ENCODE results near the gene LGALS7B. TPM values are rescaled to one million over a fixed set of nuclear protein-coding genes. Genes with fewer than 3 reads are reported as not detected.

The LGALS7B gene
- total and polyA plus RNA-seq, 10 of the 15 experiments (the other 5 are each of a cell fraction or from before 2014, with no cell fraction given) = not detected

- WGBS (ENCODE audit: insufficient coverage, insufficient replicate concordance, low lambda C conversion rate, missing lambda C conversion rate) = 78% methylated on average over 10 of the region's 10 CpGs
- no TSS peak for BruUV-seq (replicated peaks)
- Histone ChIP-seq H3K9me3 (replicated peaks; ENCODE audit: control insufficient read depth, insufficient read depth, low read length) (no peaks in the 10 kb centered on the region; the same call in 2 of the 3 replicates), H3K4me1 (ENCODE audit: control insufficient read depth, insufficient read depth, low read length) (no peaks in the 10 kb centered on the region), H3K36me3 (ENCODE audit: control insufficient read depth in 2 of 2, insufficient read depth in 2 of 2, low read length in 1 of 2) (no peaks in the 10 kb centered on the region), H3K9ac (ENCODE audit: control insufficient read depth, insufficient read depth, low read length) (no peak overlapping the region), H3K4me2 (ENCODE audit: control insufficient read depth, insufficient read depth) (no peak overlapping the region), H4K20me1 (ENCODE audit: control insufficient read depth, insufficient read depth) (no peaks in the 10 kb centered on the region), H3K27ac (ENCODE audit: control insufficient read depth, insufficient read depth) (no peak overlapping the region), H3K4me3 (no peak overlapping the region), H3K27me3 (replicated peaks in 1 of 2; ENCODE audit: control insufficient read depth in 2 of 2, insufficient read depth in 2 of 2, low read length in 1 of 2) (no peaks in the 10 kb centered on the region), H3K79me2 (ENCODE audit: control insufficient read depth, insufficient read depth, low read length) (no peaks in the 10 kb centered on the region), H2AFZ (ENCODE audit: control insufficient read depth, low read depth, low read length) (no peak overlapping the region)
- in situ Hi-C loops (cut with MboI) (no loop called here), intact Hi-C loops (cut with micrococcal nuclease; ENCODE audit: unreplicated experiment) (no loop called here)
- POLR2A ChIA-PET = no interaction called here
- RAD21 ChIA-PET (ENCODE audit: unreplicated experiment) = no interaction called here
- SMC1A ChIA-PET (ENCODE audit: uncharacterized antibody, unreplicated experiment) = interaction anchor here (0.8 kb wide), 1 partner anchor 89 kb away, joined by 3 read pairs; no protein-coding TSS in a partner anchor
- DNase-seq (ENCODE audit: low read depth, low spot score) (no peak), FAIRE-seq (no peak), ATAC-seq (no peak)
- TF ChIP-seq MTA3 (IDR thresholded peaks at IDR 0.05; ENCODE audit: borderline replicate concordance, low read length) = no peak
- TF ChIP-seq ZSCAN29 (IDR thresholded peaks at IDR 0.05) = no peak
- TF ChIP-seq MXI1 (IDR thresholded peaks at IDR 0.05; ENCODE audit: low read depth, low read length) = no peak
- TF ChIP-seq TCF3 (IDR thresholded peaks at IDR 0.05; ENCODE audit: borderline replicate concordance, insufficient read depth, low read depth, low read length) = no peak
- TF ChIP-seq ATF7 (IDR thresholded peaks at IDR 0.05; ENCODE audit: low read depth) = no peak
- TF ChIP-seq EZH2 (IDR thresholded peaks at IDR 0.05; ENCODE audit: borderline replicate concordance, control insufficient read depth, low read depth, low read length) = no peak
- no peak for TF ChIP-seq ETV6 (conservative IDR thresholded peaks at IDR 0.05 in 1 of 2, IDR thresholded peaks at IDR 0.05 in 1 of 2; ENCODE audit: borderline replicate concordance in 1 of 2, low read depth in 1 of 2)
- TF ChIP-seq NFXL1 (IDR thresholded peaks at IDR 0.05; ENCODE audit: borderline replicate concordance) = no peak
- no peak for TF ChIP-seq BRCA1 (IDR thresholded peaks at IDR 0.05; ENCODE audit: low read depth, low read length)
- no peak for TF ChIP-seq ESRRA (IDR thresholded peaks at IDR 0.05; ENCODE audit: low read length)
- no peak for TF ChIP-seq PAX5 (IDR thresholded peaks at IDR 0.05; ENCODE audit: borderline replicate concordance, low read depth, low read length)
- no peak for TF ChIP-seq NBN (IDR thresholded peaks at IDR 0.05)
- TF ChIP-seq STAT3 (IDR thresholded peaks at IDR 0.05; ENCODE audit: low read depth, low read length) = no peak
- TF ChIP-seq BHLHE40 (IDR thresholded peaks at IDR 0.05; ENCODE audit: borderline replicate concordance in 1 of 2, low read depth in 2 of 2, low read length in 1 of 2) = no peak
- TF ChIP-seq USF2 (IDR thresholded peaks at IDR 0.05; ENCODE audit: borderline replicate concordance, low read depth, low read length) = no peak
- TF ChIP-seq, protein P1, sequence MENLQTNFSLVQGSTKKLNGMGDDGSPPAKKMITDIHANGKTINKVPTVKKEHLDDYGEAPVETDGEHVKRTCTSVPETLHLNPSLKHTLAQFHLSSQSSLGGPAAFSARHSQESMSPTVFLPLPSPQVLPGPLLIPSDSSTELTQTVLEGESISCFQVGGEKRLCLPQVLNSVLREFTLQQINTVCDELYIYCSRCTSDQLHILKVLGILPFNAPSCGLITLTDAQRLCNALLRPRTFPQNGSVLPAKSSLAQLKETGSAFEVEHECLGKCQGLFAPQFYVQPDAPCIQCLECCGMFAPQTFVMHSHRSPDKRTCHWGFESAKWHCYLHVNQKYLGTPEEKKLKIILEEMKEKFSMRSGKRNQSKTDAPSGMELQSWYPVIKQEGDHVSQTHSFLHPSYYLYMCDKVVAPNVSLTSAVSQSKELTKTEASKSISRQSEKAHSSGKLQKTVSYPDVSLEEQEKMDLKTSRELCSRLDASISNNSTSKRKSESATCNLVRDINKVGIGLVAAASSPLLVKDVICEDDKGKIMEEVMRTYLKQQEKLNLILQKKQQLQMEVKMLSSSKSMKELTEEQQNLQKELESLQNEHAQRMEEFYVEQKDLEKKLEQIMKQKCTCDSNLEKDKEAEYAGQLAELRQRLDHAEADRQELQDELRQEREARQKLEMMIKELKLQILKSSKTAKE (IDR thresholded peaks at IDR 0.05; ENCODE audit: low read depth, poor library complexity, severe bottlenecking) = no peak
- no peak for TF ChIP-seq CHD1 (IDR thresholded peaks at IDR 0.05; ENCODE audit: low read depth, low read length)
- CTCF ChIA-PET = interaction anchor here (1.2 kb wide), 1 partner anchor 68 kb away, joined by 3 read pairs; no protein-coding TSS in a partner anchor
Measured at GRCh38 chr19:38799104-38799503, 10.1 kb downstream of the LGALS7B start.

Measured in GM12878 (cell line).